A549 (cell line): ENCODE measurements around the gene DDIT3. TPM values are rescaled to one million over a fixed set of nuclear protein-coding genes. Genes with fewer than 3 reads are reported as not detected.

Source experiments
- ATAC-seq, 2 experiments: fragments of 200-7000 bp in 1 of 2; fragments of >200 bp in 1 of 2; cut with Nextera tagmentation in 1 of 2; cut with Tn5 transposase in 1 of 2; 3 replicates each; pipeline versions ENCODE4 v1.8.0 to v1.9.1; 2018 to 2020; ENCODE audit warnings: mild to moderate bottlenecking in 1 of 2, moderate library complexity in 1 of 2
- CTCF ChIA-PET: fragments of 300-600 bp; sonication (Branson Sonifier 250); formaldehyde crosslinking; extraction: SDS; loops from one replicate; lab custom pipeline; 2021; ENCODE audit warnings: antibody characterized with exemption, inconsistent platforms; lab: Yijun Ruan, JAX
- POLR2A ChIA-PET: fragments of 350-600 bp; formaldehyde crosslinking; extraction: SDS; loops from one replicate; lab custom pipeline; 2021; ENCODE audit warnings: antibody characterized with exemption, inconsistent platforms; lab: Yijun Ruan, JAX
- DNase-seq, 2 experiments: peaks; one replicate each; pipeline versions ENCODE4 v3.0.0 to v3.0.0-alpha.2; 2011 to 2016; ENCODE audit warnings: low read depth in 1 of 2, low spot score in 1 of 2
- FAIRE-seq: peaks from 2 replicates; lab custom pipeline; 2011; peaks lifted over from hg19 to GRCh38; lab: Jason Lieb, UNC
- H3K27ac ChIP-seq, 2 experiments: fragments of >200 bp; sonication (Bioruptor Twin); formaldehyde crosslinking; 3 replicates each; pipeline ENCODE4 v1.5.1; 2016 to 2017
- H3K4me1 ChIP-seq: fragments of >200 bp; sonication (Bioruptor Twin); formaldehyde crosslinking; 3 replicates; pipeline ENCODE4 v1.6.1; 2016
- H3K4me2 ChIP-seq: fragments of >200 bp; sonication (Bioruptor Twin); formaldehyde crosslinking; 3 replicates; pipeline ENCODE4 v1.6.1; 2016
- H3K4me3 ChIP-seq: fragments of >200 bp; sonication (Bioruptor Twin); formaldehyde crosslinking; 3 replicates; pipeline ENCODE4 v1.5.1; 2016
- H3K9me3 ChIP-seq: fragments of >200 bp; sonication (Bioruptor Twin); formaldehyde crosslinking; 3 replicates; pipeline ENCODE4 v1.6.1; 2016
- BHLHE40 ChIP-seq: IDR thresholded peaks from 2 replicates; pipeline ENCODE4 v1.6.1; 2012; ENCODE audit warnings: low read depth, low read length, inconsistent platforms
- CEBPB ChIP-seq, 2 experiments: fragments of >200 bp in 1 of 2; sonication (Bioruptor Twin) in 1 of 2; formaldehyde crosslinking in 1 of 2; IDR thresholded peaks; 2 replicates each; pipeline ENCODE4 v1.6.1; 2012 to 2016
- CHD2 ChIP-seq: fragments of 150-350 bp; IDR thresholded peaks from 2 replicates; pipeline ENCODE4 v1.6.1; 2014; ENCODE audit warnings: low read length; ENCODE audit not compliant: partially characterized antibody
- EHMT2 ChIP-seq: fragments of 200-600 bp; sonication (generic); IDR thresholded peaks from 2 replicates; pipeline ENCODE4 v1.6.1; 2016; ENCODE audit warnings: antibody characterized with exemption, low read depth, mild to moderate bottlenecking, moderate library complexity
- FOXS1 ChIP-seq: fragments of 250-450 bp; sonication (Bioruptor Pico); IDR thresholded peaks from 2 replicates; pipeline ENCODE4 v1.5.0; 2020; ENCODE audit warnings: mild to moderate bottlenecking, moderate library complexity
- HOXB13 ChIP-seq: fragments of 250-450 bp; sonication (Bioruptor Pico); IDR thresholded peaks from 2 replicates; pipeline ENCODE4 v1.5.0; 2020; ENCODE audit warnings: low read depth, mild to moderate bottlenecking, moderate library complexity
- JUNB ChIP-seq: fragments of >200 bp; sonication (Bioruptor Twin); formaldehyde crosslinking; IDR thresholded peaks from 2 replicates; pipeline ENCODE4 v1.6.1; 2016
- KDM1A ChIP-seq: fragments of 200-600 bp; sonication (generic); IDR thresholded peaks from 2 replicates; pipeline ENCODE4 v1.6.1; 2016; ENCODE audit warnings: low read depth, mild to moderate bottlenecking
- MAFK ChIP-seq: fragments of 450-650 bp; IDR thresholded peaks from 2 replicates; pipeline ENCODE4 v1.6.1; 2014; ENCODE audit not compliant: partially characterized antibody
- MYC ChIP-seq: IDR thresholded peaks from 2 replicates; pipeline ENCODE4 v1.6.1; 2012; ENCODE audit warnings: mild to moderate bottlenecking, inconsistent platforms, low read length, improper control_type of control experiment, borderline replicate concordance
- NFE2L2 ChIP-seq: fragments of 150-350 bp; conservative IDR thresholded peaks from 2 replicates; pipeline ENCODE4 v1.6.1; 2014; ENCODE audit warnings: low read length
- NPAS2 ChIP-seq: fragments of 250-450 bp; sonication (Bioruptor Pico); IDR thresholded peaks from 2 replicates; pipeline ENCODE4 v1.8.0; 2022; ENCODE audit warnings: mild to moderate bottlenecking, moderate library complexity, borderline replicate concordance
- NR3C1 ChIP-seq: fragments of >200 bp; sonication (Bioruptor Twin); formaldehyde crosslinking; IDR thresholded peaks from 3 replicates; pipeline ENCODE4 v1.6.1; 2017
- PHF8 ChIP-seq: fragments of 200-600 bp; sonication (generic); IDR thresholded peaks from 2 replicates; pipeline ENCODE4 v1.6.1; 2016; ENCODE audit warnings: low read depth, mild to moderate bottlenecking, antibody characterized with exemption, moderate library complexity, borderline replicate concordance
- POLR2AphosphoS2 ChIP-seq: conservative IDR thresholded peaks from 2 replicates; pipeline ENCODE4 v1.6.1; 2012; ENCODE audit warnings: low read length, improper control_type of control experiment, inconsistent platforms
- RAD21 ChIP-seq, 2 experiments: fragments of >200 bp in 1 of 2; sonication (Bioruptor Twin) in 1 of 2; formaldehyde crosslinking in 1 of 2; IDR thresholded peaks in 1 of 2; conservative IDR thresholded peaks in 1 of 2; 2 replicates in 1 of 2; 3 replicates in 1 of 2; pipeline ENCODE4 v1.6.1; 2012 to 2018; ENCODE audit warnings: inconsistent platforms in 1 of 2
- RARB ChIP-seq: fragments of 250-450 bp; sonication (Bioruptor Pico); IDR thresholded peaks from 2 replicates; pipeline ENCODE4 v1.8.0; 2021; ENCODE audit warnings: mild to moderate bottlenecking, moderate library complexity
- RCOR1 ChIP-seq: fragments of 150-350 bp; IDR thresholded peaks from 2 replicates; pipeline ENCODE4 v1.6.1; 2014; ENCODE audit warnings: antibody characterized with exemption, low read length, low read depth
- RNF2 ChIP-seq: fragments of 200-600 bp; sonication (generic); IDR thresholded peaks from 2 replicates; pipeline ENCODE4 v1.6.1; 2016; ENCODE audit warnings: low read depth, mild to moderate bottlenecking, antibody characterized with exemption, moderate library complexity, borderline replicate concordance
- TFCP2L1 ChIP-seq: fragments of 250-450 bp; sonication (Bioruptor Pico); IDR thresholded peaks from 2 replicates; pipeline ENCODE4 v1.5.0; 2021; ENCODE audit warnings: mild to moderate bottlenecking
- ZFP36 ChIP-seq: fragments of 450-650 bp; IDR thresholded peaks from 2 replicates; pipeline ENCODE4 v1.6.1; 2014; ENCODE audit warnings: borderline replicate concordance; ENCODE audit not compliant: partially characterized antibody
- ZSCAN20 ChIP-seq: fragments of 250-450 bp; sonication (Bioruptor Pico); IDR thresholded peaks from 2 replicates; pipeline ENCODE4 v1.8.0; 2022; ENCODE audit warnings: mild to moderate bottlenecking, moderate library complexity
- WGBS: methylation state at CpG from one replicate; pipeline ENCODE4 v1.1.6; 2017; ENCODE audit errors: missing lambda C conversion rate; 5-methylcytosine and 5-hydroxymethylcytosine counted together
- polyA plus RNA-seq, 4 experiments: library from polyadenylated mRNA; depleted of rRNA in 3 of 4; stranded (reverse); fragments of >200 nt; fragmentation: RNase III in 1 of 4; extraction: RNeasy Plus Mini Kit Qiagen cat#74134 plus additional on column Dnase treatment in 1 of 4; gene quantifications; 2 replicates in 3 of 4; 3 replicates in 1 of 4; pipeline ENCODE4 v1.2.3, GENCODE V29; 2011 to 2017
- TF ChIP-seq, protein P1 (sequence below): fragments of 450-650 bp; IDR thresholded peaks from 2 replicates; pipeline ENCODE4 v1.6.1; 2014; ENCODE audit warnings: antibody characterized with exemption
- TF ChIP-seq, protein P2 (sequence below): fragments of 200-600 bp; sonication (generic); IDR thresholded peaks from 2 replicates; pipeline ENCODE4 v1.6.1; 2016; ENCODE audit warnings: antibody characterized with exemption, mild to moderate bottlenecking, moderate library complexity

DDIT3 gene
- polyA plus RNA-seq, 2 of the 4 experiments (the other 2 are of a cell fraction): 16.0 to 93.0 TPM

DNA sequence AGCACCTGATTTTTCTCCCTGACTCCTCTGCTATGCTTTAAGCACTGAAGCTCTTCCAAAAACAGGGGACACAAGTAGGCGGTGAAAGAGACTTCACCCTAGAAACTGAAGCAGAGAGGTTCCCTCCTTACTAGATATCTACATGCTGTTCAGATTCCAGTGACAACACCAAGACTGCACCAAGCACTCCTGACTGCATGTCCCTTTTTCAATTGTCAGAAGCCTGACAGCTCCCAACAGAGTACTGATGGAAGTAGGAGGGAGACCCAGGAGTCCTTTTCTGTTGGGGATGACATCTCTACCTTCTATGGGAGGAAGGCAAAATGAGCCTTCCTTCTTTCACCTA is 16.3 kb upstream of the DDIT3 start:
- ChIA-PET POLR2A (no interaction called here), CTCF (interaction anchor here (1.3 to 1.9 kb wide), 3 partner anchors 9 to 12 kb away, joined by 3 to 7 read pairs (median 5); no protein-coding TSS in a partner anchor)
- no peak overlapping the region for H3K27ac ChIP-seq
- WGBS: 87% methylated on average over 1 of the region's 1 CpG
- no peak overlapping the region for H3K4me3 ChIP-seq
- TF ChIP-seq PHF8 (no peak), RAD21 (conservative IDR thresholded peaks at IDR 0.05 in 1 of 2, IDR thresholded peaks at IDR 0.05 in 1 of 2) (no peak), HOXB13 (CRISPR knock-in tag) (no peak), MAFK (no peak), NR3C1 (no peak), TFCP2L1 (CRISPR knock-in tag) (no peak), POLR2AphosphoS2 (no peak), FOXS1 (CRISPR knock-in tag) (no peak), NPAS2 (CRISPR knock-in tag) (no peak), JUNB (no peak), CEBPB (IDR thresholded peaks at IDR 0.05) (no peak), RCOR1 (no peak), ZFP36 (no peak), NFE2L2 (no peak), CHD2 (no peak)
- TF ChIP-seq, protein P1, sequence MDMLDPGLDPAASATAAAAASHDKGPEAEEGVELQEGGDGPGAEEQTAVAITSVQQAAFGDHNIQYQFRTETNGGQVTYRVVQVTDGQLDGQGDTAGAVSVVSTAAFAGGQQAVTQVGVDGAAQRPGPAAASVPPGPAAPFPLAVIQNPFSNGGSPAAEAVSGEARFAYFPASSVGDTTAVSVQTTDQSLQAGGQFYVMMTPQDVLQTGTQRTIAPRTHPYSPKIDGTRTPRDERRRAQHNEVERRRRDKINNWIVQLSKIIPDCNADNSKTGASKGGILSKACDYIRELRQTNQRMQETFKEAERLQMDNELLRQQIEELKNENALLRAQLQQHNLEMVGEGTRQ: no peak
- no peak for FAIRE-seq
- H3K4me2 ChIP-seq: no peak overlapping the region
- DNase-seq: no peak
- H3K4me1 ChIP-seq: peaks cover 4% of the 10 kb centered on the region; the same call in 1 of the 3 replicates
- H3K9me3 ChIP-seq: no peaks in the 10 kb centered on the region
- no peak for ATAC-seq

DNA sequence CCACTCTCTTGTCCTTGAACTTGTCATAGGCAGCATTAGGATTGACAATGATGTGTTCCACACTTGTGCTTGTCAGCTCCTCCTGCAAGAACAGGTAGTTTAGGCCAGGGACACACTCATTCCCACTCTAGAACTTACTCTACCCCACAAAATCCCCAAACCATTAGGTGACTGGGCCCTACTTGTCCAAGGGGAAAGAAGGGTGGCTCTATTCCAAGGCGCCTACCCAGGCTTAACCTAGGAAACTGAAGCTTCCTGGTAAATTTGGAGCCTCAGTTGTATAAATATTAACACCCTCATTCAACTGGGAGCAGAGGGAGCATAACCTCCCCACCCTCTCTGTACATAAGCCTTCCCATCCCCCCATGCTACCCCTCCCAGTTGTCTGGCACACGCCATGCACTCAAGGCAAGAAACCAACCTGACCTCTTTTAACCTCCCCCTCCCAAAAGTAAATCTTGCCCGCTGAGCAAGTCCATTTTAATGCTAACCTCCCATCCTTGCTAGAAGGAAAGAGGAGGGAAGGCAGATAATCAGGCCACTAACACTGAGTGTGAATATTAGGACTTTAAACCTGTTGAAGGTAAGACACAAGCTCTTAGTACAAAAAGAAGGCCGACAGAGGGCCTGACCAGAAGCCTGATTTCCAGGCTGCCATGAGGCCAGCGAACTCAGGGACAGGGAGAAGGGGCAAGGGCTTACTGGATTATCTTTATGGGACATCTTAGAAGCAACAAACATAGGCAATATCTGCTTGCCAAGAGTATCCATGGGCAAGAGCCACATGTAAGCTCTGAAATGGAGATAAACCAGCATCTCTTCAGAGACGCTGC is 15.7 kb upstream of the DDIT3 start:
- 65% methylated on average over 6 of the region's 6 CpGs for WGBS
- ChIA-PET POLR2A (no interaction called here), CTCF (interaction anchor here (1.3 to 1.9 kb wide), 3 partner anchors 10 to 12 kb away, joined by 3 to 7 read pairs (median 5); no protein-coding TSS in a partner anchor)
- FAIRE-seq (no peak), DNase-seq (no peak), ATAC-seq (no peak)
- no peak overlapping the region for H3K27ac ChIP-seq
- no peak overlapping the region for H3K4me3 ChIP-seq
- H3K9me3 ChIP-seq: no peaks in the 10 kb centered on the region
- H3K4me1 ChIP-seq: no peaks in the 10 kb centered on the region; the same call in 2 of the 3 replicates
- no peak overlapping the region for H3K4me2 ChIP-seq
- TF ChIP-seq KDM1A: no peak
- TF ChIP-seq ZSCAN20: no peak
- TF ChIP-seq MYC: no peak
- no peak for TF ChIP-seq TFCP2L1 (CRISPR knock-in tag)
- TF ChIP-seq RARB: no peak
- TF ChIP-seq EHMT2: no peak
- TF ChIP-seq, protein P2, sequence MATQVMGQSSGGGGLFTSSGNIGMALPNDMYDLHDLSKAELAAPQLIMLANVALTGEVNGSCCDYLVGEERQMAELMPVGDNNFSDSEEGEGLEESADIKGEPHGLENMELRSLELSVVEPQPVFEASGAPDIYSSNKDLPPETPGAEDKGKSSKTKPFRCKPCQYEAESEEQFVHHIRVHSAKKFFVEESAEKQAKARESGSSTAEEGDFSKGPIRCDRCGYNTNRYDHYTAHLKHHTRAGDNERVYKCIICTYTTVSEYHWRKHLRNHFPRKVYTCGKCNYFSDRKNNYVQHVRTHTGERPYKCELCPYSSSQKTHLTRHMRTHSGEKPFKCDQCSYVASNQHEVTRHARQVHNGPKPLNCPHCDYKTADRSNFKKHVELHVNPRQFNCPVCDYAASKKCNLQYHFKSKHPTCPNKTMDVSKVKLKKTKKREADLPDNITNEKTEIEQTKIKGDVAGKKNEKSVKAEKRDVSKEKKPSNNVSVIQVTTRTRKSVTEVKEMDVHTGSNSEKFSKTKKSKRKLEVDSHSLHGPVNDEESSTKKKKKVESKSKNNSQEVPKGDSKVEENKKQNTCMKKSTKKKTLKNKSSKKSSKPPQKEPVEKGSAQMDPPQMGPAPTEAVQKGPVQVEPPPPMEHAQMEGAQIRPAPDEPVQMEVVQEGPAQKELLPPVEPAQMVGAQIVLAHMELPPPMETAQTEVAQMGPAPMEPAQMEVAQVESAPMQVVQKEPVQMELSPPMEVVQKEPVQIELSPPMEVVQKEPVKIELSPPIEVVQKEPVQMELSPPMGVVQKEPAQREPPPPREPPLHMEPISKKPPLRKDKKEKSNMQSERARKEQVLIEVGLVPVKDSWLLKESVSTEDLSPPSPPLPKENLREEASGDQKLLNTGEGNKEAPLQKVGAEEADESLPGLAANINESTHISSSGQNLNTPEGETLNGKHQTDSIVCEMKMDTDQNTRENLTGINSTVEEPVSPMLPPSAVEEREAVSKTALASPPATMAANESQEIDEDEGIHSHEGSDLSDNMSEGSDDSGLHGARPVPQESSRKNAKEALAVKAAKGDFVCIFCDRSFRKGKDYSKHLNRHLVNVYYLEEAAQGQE: no peak
- TF ChIP-seq RNF2: no peak
- TF ChIP-seq BHLHE40: no peak
- TF ChIP-seq PHF8: no peak
- TF ChIP-seq RCOR1: no peak
